ENCODE data around the gene USF1.

GRCh38 chr1:161037661-161038522 is 7.9 kb downstream of the USF1 start:
- no peak for TF ChIP-seq POLR2A (IDR thresholded peaks at IDR 0.05)
- TF ChIP-seq, protein P1, sequence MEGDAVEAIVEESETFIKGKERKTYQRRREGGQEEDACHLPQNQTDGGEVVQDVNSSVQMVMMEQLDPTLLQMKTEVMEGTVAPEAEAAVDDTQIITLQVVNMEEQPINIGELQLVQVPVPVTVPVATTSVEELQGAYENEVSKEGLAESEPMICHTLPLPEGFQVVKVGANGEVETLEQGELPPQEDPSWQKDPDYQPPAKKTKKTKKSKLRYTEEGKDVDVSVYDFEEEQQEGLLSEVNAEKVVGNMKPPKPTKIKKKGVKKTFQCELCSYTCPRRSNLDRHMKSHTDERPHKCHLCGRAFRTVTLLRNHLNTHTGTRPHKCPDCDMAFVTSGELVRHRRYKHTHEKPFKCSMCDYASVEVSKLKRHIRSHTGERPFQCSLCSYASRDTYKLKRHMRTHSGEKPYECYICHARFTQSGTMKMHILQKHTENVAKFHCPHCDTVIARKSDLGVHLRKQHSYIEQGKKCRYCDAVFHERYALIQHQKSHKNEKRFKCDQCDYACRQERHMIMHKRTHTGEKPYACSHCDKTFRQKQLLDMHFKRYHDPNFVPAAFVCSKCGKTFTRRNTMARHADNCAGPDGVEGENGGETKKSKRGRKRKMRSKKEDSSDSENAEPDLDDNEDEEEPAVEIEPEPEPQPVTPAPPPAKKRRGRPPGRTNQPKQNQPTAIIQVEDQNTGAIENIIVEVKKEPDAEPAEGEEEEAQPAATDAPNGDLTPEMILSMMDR (IDR thresholded peaks at IDR 0.05), result no peak
